ENCODE measurements around the gene MAGI3. TPM values are rescaled to one million over a fixed set of nuclear protein-coding genes. Genes with fewer than 3 reads are reported as not detected.

Gene MAGI3
- total RNA-seq, 6 experiments from 2014 or later: 8.5 to 14.5 (median 12.3) TPM

GRCh38 chr1:113686891-113687618 lies 296.7 kb downstream of the MAGI3 start:
- Histone ChIP-seq H3K9me3 (no peaks in the 10 kb centered on the region), H3K4me3 (no peak overlapping the region), H3K4me1 (no peaks in the 10 kb centered on the region), H3K27me3 (no peaks in the 10 kb centered on the region), H3K36me3 (peaks cover 0 to 5% (median 0%) of the 10 kb centered on the region in 4 donors), H3K27ac (no peak overlapping the region)
- WGBS (ENCODE audit: insufficient coverage, low coverage, low lambda C conversion rate, missing lambda C conversion rate): 84% methylated on average over 3 of the region's 3 CpGs
- intact Hi-C loops (cut with DNase I): no loop called here
- no peak for DNase-seq
- ATAC-seq: no peak
- TF ChIP-seq CTCF (IDR thresholded peaks at IDR 0.05) (no peak), POLR2A (IDR thresholded peaks at IDR 0.05) (no peak)

- peaks cover 0 to 14% (median 0%) of the 10 kb centered on the region in 4 donors for H3K9me3 ChIP-seq
- no peaks in the 10 kb centered on the region for H3K27me3 ChIP-seq
- DNase-seq (no peak), ATAC-seq (no peak)
- intact Hi-C loops (cut with DNase I): no loop called here
- H3K4me3 ChIP-seq: no peak overlapping the region
- no peaks in the 10 kb centered on the region for H3K4me1 ChIP-seq
- WGBS (ENCODE audit: insufficient coverage, low coverage, low lambda C conversion rate, missing lambda C conversion rate): 92% methylated on average over 2 of the region's 2 CpGs
- TF ChIP-seq CTCF (IDR thresholded peaks at IDR 0.05) (no peak), POLR2A (IDR thresholded peaks at IDR 0.05) (no peak)
- no peak overlapping the region for H3K27ac ChIP-seq
- no peaks in the 10 kb centered on the region for H3K36me3 ChIP-seq
These were observed 300.9 kb downstream of the MAGI3 start for GRCh38 chr1:113691184-113691583.

- intact Hi-C loops (cut with DNase I): no loop called here
- DNase-seq (no peak), ATAC-seq (no peak)
- 71% methylated on average over 2 of the region's 2 CpGs for WGBS (ENCODE audit: insufficient coverage, low coverage, low lambda C conversion rate, missing lambda C conversion rate)
- no peaks in the 10 kb centered on the region for H3K36me3 ChIP-seq
- H3K4me1 ChIP-seq: no peaks in the 10 kb centered on the region
- H3K4me3 ChIP-seq: no peak overlapping the region
- H3K27me3 ChIP-seq: no peaks in the 10 kb centered on the region
- peaks cover 0 to 14% (median 0%) of the 10 kb centered on the region in 4 donors for H3K9me3 ChIP-seq
- no peak overlapping the region for H3K27ac ChIP-seq
- TF ChIP-seq CTCF (IDR thresholded peaks at IDR 0.05): no peak
- no peak for TF ChIP-seq POLR2A (IDR thresholded peaks at IDR 0.05)
These were observed 302.0 kb downstream of the MAGI3 start for GRCh38 chr1:113692342-113692741.

- TF ChIP-seq CTCF (IDR thresholded peaks at IDR 0.05) (no peak), POLR2A (IDR thresholded peaks at IDR 0.05) (no peak)
- H3K27me3 ChIP-seq: no peaks in the 10 kb centered on the region
- H3K4me3 ChIP-seq: no peak overlapping the region
- H3K27ac ChIP-seq: no peak overlapping the region
- intact Hi-C loops (cut with DNase I): no loop called here
- WGBS (ENCODE audit: insufficient coverage, low coverage, low lambda C conversion rate, missing lambda C conversion rate): 93% methylated on average over 4 of the region's 4 CpGs
- peaks cover 0 to 14% (median 0%) of the 10 kb centered on the region in 4 donors for H3K9me3 ChIP-seq
- no peaks in the 10 kb centered on the region for H3K4me1 ChIP-seq
- H3K36me3 ChIP-seq: no peaks in the 10 kb centered on the region
- DNase-seq (no peak), ATAC-seq (no peak)
These were observed 302.6 kb downstream of the MAGI3 start for GRCh38 chr1:113692824-113693431.
